Kidney (tissue), 14 donors: ENCODE measurements around the gene LRRC53. TPM values are rescaled to one million over a fixed set of nuclear protein-coding genes. Genes with fewer than 3 reads are reported as not detected.

Source experiments
- DNase-seq, 5 donors: peaks; one replicate each; pipeline ENCODE4 v3.0.0-alpha.2; 2013 to 2020
- FAIRE-seq: peaks from 2 replicates; lab custom pipeline; 2012; peaks lifted over from hg19 to GRCh38; lab: Jason Lieb, UNC
- H3K27ac ChIP-seq, 2 donors: one replicate each; pipeline ENCODE4 v1.7.0; 2013; ENCODE audit warnings: low read depth in 2 of 2, low read length in 2 of 2, inconsistent platforms in 1 of 2
- H3K27me3 ChIP-seq: one replicate; pipeline ENCODE4 v1.7.1; 2013; ENCODE audit warnings: low read length, inconsistent platforms; ENCODE audit not compliant: control insufficient read depth, insufficient read depth
- H3K36me3 ChIP-seq, 3 donors: one replicate each; pipeline versions ENCODE4 v1.7.0 to v1.7.1; 2013; ENCODE audit warnings: low read length in 3 of 3, control low read depth in 1 of 3, inconsistent platforms in 1 of 3; ENCODE audit not compliant: insufficient read depth in 3 of 3, control insufficient read depth in 2 of 3
- H3K4me1 ChIP-seq, 3 donors: one replicate each; pipeline versions ENCODE4 v1.7.0 to v1.7.1; 2013; ENCODE audit warnings: low read length in 3 of 3, inconsistent platforms in 1 of 3, low read depth in 1 of 3; ENCODE audit not compliant: control insufficient read depth in 2 of 3, insufficient read depth in 2 of 3
- H3K4me3 ChIP-seq, 3 donors: one replicate each; pipeline versions ENCODE4 v1.7.0 to v1.8.1; 2013; ENCODE audit warnings: low read length in 3 of 3, control low read depth in 1 of 3, inconsistent platforms in 1 of 3
- H3K9ac ChIP-seq, 3 donors: one replicate each; pipeline versions ENCODE4 v1.7.0 to v1.7.1; 2013; ENCODE audit warnings: low read length in 3 of 3, control low read depth in 1 of 3, inconsistent platforms in 1 of 3
- H3K9me3 ChIP-seq, 3 donors: one replicate each; pipeline versions ENCODE4 v1.7.0 to v1.7.1; 2013; ENCODE audit warnings: low read length in 3 of 3, control low read depth in 1 of 3, inconsistent platforms in 1 of 3; ENCODE audit not compliant: control insufficient read depth in 2 of 3, insufficient read depth in 1 of 3
- intact Hi-C: fragments of 100-400 bp; cut with DNase I; formaldehyde crosslinking; loops from one replicate; pipeline ENCODE4 v1.11.1; 2022
- polyA plus RNA-seq: library from polyadenylated mRNA; stranded (reverse); fragments of 350-450 nt; fragmentation: Illumina TruSeq; extraction: RNeasy Lipid Tissue Mini Kit (QIAGEN cat#74804); gene quantifications from one replicate; pipeline ENCODE4 v1.2.3, GENCODE V29; 2014; ENCODE audit warnings: low read depth, low replicate concordance; ENCODE audit not compliant: insufficient read depth
- total RNA-seq: library from RNA; stranded (reverse); fragmentation: NEBNext Ultra II Directional; extraction: Animal tissue kit (Norgen Biotek cat#: 25700); gene quantifications from one replicate; pipeline ENCODE4 v1.2.1, GENCODE V29; 2021
- TF ChIP-seq, protein P1 (sequence below): IDR thresholded peaks from 3 replicates; pipeline ENCODE4 v1.5.1; 2012; ENCODE audit warnings: mild to moderate bottlenecking, moderate library complexity, borderline replicate concordance; ENCODE audit not compliant: insufficient read depth; ENCODE audit errors: extremely low read depth
- donor health status: control.
- donor health status: control.
- donor health status: control.
- donor health status: control.
- donor health status: control.
- donor health status: DM: yes; HTN: yes; CAD: no.
- donor health status: Normal renal cell carcinoma (clear cell type).

The LRRC53 gene
- total and polyA plus RNA-seq, 2 donors from 2014 or later = not detected

DNA sequence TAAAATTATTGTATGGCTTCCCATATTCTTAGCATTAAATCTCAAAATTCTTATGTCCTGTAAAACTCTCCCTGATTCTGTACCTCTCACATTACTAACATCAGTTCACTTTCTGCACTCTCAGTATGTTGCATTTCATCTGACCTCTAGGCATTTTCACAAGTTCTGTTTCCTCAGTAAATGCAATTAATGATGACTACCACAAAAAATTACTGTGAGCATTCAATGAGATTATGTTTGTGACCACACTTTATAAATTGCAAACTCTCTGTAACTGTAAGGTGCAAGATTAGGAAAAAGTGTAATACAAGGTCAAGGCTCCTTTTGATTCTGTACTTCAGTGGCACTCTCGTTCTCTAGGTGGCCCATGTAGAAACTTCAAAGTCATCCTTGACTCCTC is 60.4 kb downstream of the LRRC53 start:
- intact Hi-C loops = no loop called here
- TF ChIP-seq, protein P1, sequence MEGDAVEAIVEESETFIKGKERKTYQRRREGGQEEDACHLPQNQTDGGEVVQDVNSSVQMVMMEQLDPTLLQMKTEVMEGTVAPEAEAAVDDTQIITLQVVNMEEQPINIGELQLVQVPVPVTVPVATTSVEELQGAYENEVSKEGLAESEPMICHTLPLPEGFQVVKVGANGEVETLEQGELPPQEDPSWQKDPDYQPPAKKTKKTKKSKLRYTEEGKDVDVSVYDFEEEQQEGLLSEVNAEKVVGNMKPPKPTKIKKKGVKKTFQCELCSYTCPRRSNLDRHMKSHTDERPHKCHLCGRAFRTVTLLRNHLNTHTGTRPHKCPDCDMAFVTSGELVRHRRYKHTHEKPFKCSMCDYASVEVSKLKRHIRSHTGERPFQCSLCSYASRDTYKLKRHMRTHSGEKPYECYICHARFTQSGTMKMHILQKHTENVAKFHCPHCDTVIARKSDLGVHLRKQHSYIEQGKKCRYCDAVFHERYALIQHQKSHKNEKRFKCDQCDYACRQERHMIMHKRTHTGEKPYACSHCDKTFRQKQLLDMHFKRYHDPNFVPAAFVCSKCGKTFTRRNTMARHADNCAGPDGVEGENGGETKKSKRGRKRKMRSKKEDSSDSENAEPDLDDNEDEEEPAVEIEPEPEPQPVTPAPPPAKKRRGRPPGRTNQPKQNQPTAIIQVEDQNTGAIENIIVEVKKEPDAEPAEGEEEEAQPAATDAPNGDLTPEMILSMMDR = no peak
- Histone ChIP-seq H3K9me3 (no peaks in the 10 kb centered on the region), H3K27me3 (no peaks in the 10 kb centered on the region), H3K4me1 (no peaks in the 10 kb centered on the region), H3K36me3 (no peaks in the 10 kb centered on the region), H3K9ac (no peak overlapping the region), H3K27ac (no peak overlapping the region), H3K4me3 (no peak overlapping the region)
- DNase-seq = no peak
- no peak for FAIRE-seq

DNA sequence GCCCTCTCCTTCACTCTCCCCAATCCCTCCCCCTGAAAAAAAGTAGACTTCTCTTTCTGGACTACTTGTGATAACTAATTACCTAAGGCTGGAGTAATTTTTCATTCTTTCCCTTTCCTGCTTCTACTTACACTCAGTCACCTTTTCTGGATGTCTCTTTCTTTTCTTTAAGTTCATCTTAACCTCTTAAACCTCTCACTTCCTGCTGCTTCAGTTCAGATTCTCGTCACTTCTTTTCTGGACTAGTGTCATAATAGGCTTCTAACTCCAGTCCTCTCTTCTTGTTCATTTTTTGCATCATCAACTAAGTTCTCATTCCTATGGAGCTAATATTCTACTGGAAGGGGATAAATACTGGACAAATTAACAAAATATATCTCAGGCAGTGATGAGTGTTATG is 75.4 kb downstream of the LRRC53 start:
- no peak overlapping the region for H3K27ac ChIP-seq
- no peaks in the 10 kb centered on the region for H3K9me3 ChIP-seq
- FAIRE-seq (no peak), DNase-seq (no peak)
- no peaks in the 10 kb centered on the region for H3K4me1 ChIP-seq
- intact Hi-C loops = no loop called here
- TF ChIP-seq, protein P1 = no peak
- H3K4me3 ChIP-seq = no peak overlapping the region
- H3K27me3 ChIP-seq = no peaks in the 10 kb centered on the region
- H3K9ac ChIP-seq = no peak overlapping the region
- H3K36me3 ChIP-seq = no peaks in the 10 kb centered on the region

DNA sequence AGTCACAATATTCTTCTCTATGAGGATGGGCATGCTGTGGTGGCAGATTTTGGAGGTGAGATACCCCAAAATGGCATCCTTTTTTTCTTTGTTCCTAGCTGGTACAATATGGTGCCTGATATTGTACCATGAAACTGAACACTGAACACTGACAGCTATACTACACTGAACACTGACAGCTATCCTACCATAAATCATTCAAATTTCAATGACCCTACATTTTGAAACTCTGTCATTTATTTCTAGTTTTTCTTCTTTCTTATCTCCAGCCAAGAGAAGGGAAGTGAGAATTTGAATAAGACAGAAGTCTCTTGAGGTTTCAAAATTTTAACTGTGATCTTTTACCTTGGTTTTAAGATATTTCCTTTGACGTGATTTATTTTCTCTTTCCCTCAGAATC is 76.3 kb downstream of the LRRC53 start:
- Histone ChIP-seq H3K9me3 (no peaks in the 10 kb centered on the region), H3K9ac (no peak overlapping the region), H3K27ac (no peak overlapping the region), H3K27me3 (no peaks in the 10 kb centered on the region), H3K4me1 (no peaks in the 10 kb centered on the region), H3K4me3 (no peak overlapping the region), H3K36me3 (no peaks in the 10 kb centered on the region)
- DNase-seq = no peak
- intact Hi-C loops = no loop called here
- no peak for FAIRE-seq
- TF ChIP-seq, protein P1 = no peak

DNA sequence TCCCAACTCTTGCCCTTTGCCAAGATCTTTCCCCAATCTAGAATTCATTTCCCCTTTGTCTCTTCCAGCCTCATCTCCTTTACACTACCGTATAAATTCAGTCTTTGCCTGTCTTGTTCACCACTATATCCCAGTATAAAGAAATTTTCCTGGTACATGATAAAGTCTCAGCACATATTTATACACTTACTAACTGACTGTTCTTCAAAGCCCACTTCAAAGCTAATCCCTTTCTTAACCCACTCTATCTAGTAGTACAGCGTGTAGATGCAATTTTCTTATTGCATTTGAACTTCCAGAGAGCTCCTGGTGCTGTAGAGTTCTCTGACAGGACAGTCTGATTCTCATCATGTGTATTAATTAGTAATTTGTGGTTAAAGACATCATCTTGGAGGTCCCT is 78.1 kb downstream of the LRRC53 start:
- Histone ChIP-seq H3K4me1 (no peaks in the 10 kb centered on the region), H3K27ac (no peak overlapping the region), H3K9me3 (no peaks in the 10 kb centered on the region), H3K9ac (no peak overlapping the region), H3K4me3 (no peak overlapping the region), H3K27me3 (no peaks in the 10 kb centered on the region), H3K36me3 (no peaks in the 10 kb centered on the region)
- FAIRE-seq (no peak), DNase-seq (no peak)
- intact Hi-C loops = no loop called here
- TF ChIP-seq, protein P1 = no peak
